GM18519 (cell line): ENCODE results near the gene MAS1.

ENCODE experiments used
- ATAC-seq: cut with Tn5 transposase; IDR thresholded peaks from one replicate; pipeline ENCODE4 v1.9.1; 2021; ENCODE audit warnings: mild to moderate bottlenecking, moderate library complexity; ENCODE audit not compliant: unreplicated experiment, low FRiP score

Gene MAS1

DNA sequence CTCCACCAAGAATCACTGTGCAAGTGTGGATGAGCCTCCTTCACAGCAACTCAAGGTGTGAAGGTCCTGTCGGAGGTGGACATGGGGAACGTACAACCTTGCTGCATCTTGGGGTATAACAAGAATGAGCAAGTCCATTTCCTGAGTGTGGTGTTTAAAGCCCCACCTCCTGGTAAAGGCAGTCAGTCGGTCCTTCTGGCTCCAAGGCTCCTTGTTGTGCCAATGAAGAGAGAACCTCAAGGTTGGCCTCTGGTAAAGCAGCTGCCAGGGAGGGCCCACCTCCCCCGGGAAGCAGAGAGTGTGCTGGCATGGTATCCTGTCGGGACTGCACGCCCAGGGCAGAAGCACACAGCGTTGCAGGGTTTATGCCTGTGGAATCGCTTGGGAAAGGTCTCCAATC, 12.4 kb upstream of the MAS1 start:
- ATAC-seq = no peak

DNA sequence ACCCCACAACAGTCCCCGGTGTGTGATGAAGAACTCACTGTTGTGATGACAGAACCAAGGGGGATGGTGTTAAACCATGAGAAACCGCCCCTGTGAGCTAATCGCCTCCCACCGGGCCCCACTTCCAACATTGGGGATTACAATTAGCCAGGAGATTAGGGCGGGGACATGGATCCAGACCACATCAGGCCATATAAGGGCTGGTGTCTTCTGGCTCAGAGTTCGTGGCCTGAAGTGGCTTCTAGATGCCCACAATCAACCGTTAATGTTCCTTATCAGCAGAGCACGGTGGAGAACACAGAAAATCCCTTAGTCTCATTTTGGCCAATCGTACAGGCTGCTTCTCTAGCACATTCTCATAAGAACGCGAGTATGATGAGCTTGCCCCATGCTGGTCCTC, 10.9 kb upstream of the MAS1 start:
- no peak for ATAC-seq

- no peak for ATAC-seq
These were observed 10.3 kb upstream of the MAS1 start for GRCh38 chr6:159880412-159880975.

- ATAC-seq = no peak
These were observed 6.1 kb upstream of the MAS1 start for GRCh38 chr6:159884720-159885119.

GRCh38 chr6:159886270-159886669, 4.5 kb upstream of the MAS1 start:
- ATAC-seq = no peak

GRCh38 chr6:159887146-159887545, 3.6 kb upstream of the MAS1 start:
- ATAC-seq = no peak

- ATAC-seq = no peak
These were observed 3.0 kb upstream of the MAS1 start for GRCh38 chr6:159887761-159888160.

- ATAC-seq = no peak
These were observed 587 bp upstream of the MAS1 start for GRCh38 chr6:159890201-159890600.

DNA sequence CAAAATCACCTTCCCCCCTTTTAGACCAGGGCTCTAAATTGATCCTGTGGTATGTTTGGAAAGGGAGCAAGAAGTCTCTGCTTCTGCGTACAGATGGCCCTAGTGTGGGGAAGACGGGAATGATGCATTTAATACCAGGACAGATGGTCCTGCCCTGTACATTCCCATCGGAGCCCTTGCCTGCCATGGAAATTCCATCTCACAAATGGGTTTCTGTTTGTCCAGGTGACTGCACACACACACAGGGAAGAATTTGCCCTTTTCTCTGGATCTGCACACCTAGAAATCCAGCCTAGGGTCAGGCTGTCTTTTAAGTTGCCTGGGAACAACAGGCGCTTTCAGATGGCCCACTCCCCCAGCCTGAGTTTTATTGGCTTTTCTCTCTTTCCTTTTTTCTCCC, 1.3 kb downstream of the MAS1 start:
- no peak for ATAC-seq

GRCh38 chr6:159893064-159893463, 2.3 kb downstream of the MAS1 start:
- ATAC-seq = no peak

- no peak for ATAC-seq
These were observed 4.2 kb downstream of the MAS1 start for GRCh38 chr6:159894991-159895390.

DNA sequence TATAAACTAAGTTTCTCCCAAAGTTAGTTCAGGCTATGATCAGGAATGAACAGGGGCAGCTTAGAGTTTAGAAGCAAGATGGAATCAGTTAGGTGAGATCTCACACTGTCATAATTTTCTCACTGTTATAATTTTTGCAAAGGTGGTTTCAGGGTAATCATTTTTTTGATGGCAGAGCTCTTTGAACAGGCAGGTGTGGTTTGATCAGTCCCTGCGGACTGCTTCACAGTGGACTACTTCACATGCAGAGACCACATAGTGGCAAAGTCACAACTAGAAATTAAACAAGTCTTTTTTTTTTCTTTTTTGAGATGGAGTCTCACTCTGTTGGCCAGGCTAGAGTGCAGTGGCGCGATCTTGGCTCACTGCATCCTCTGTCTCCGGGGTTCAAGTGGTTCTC, 6.8 kb downstream of the MAS1 start:
- no peak for ATAC-seq

- no peak for ATAC-seq
These were observed 7.7 kb downstream of the MAS1 start for GRCh38 chr6:159898519-159898918.

- no peak for ATAC-seq
These were observed 9.4 kb downstream of the MAS1 start for GRCh38 chr6:159899994-159900745.

DNA sequence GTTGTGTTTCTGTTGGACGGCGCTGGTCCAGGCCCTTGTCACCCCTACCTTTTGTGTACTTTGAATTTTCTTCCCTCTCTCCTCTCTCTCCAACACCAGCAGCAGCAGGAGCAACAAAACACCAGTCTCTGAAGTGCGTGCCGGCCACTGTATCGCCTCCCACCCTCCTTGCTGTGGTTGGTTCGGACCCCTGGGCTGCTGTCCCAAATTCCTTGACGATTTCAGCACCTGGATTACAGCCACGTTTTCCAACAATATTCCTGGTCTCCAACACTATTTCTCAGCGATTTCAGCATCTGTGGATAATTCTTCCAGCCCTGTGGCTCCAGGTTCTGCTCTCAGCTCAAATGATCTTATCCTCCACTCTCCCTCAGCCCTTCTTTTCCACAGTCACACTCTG, 11.8 kb downstream of the MAS1 start:
- ATAC-seq = no peak

- no peak for ATAC-seq
These were observed 13.7 kb downstream of the MAS1 start for GRCh38 chr6:159904497-159904911.

GRCh38 chr6:159906400-159906799, 15.6 kb downstream of the MAS1 start:
- no peak for ATAC-seq

DNA sequence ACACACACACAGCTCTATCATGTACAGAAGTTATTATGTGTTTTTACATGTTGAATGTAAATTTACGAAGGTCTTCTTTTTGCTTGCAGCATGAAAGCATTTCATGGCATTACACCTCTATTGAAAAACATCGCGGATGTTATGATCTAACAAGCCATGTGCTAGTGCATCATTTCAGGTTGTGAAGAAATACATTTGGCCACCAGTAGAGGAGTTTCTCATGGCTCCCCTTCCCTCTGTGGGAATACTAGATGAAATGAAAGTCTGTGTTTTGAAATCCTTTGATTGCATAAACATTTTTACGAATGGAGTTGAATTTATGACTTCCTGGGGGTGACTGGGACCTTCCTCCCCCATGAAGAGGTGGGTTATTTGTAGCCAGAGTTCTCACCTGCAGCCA, 17.7 kb downstream of the MAS1 start:
- ATAC-seq = no peak

GRCh38 chr6:159908979-159909378, 18.2 kb downstream of the MAS1 start:
- ATAC-seq = no peak

DNA sequence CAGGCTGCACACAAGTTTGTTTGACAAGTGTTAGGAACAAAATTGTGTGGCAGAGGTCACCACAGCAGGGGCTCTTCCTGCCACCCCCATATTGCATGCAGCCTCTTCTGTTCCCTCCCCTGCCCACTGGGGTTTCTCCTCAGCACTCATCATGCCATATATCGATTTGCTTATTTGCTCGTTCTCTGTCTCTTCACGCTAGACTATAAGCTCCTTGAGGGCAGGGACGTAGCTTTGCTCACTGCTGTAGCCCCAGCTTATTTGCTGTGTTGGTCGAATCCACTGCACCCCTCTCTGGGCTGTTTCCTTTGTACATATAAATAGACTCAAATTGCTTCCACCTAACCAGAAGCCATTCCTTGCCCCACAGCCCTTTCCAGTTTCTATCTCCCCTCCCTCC, 19.6 kb downstream of the MAS1 start:
- no peak for ATAC-seq

DNA sequence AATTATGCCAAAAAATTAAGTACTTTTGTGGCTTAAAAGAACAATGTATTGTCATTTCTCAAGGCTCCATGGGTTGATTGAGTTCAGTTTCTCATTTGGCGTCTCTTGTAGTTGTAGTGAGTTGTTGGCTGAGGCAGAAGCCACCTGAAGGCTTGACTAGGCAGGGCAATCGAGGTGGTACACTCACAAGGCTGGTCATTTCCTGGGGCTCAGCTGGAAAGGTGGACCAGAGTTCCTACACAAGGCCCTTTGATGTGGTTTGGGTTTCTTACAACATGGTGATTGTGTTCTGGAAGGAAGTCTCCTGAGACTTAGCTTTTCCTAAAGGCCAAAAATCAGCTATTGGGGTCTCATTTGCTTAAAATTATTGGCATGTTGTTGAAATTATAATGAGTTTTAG, 22.6 kb downstream of the MAS1 start:
- ATAC-seq = no peak

DNA sequence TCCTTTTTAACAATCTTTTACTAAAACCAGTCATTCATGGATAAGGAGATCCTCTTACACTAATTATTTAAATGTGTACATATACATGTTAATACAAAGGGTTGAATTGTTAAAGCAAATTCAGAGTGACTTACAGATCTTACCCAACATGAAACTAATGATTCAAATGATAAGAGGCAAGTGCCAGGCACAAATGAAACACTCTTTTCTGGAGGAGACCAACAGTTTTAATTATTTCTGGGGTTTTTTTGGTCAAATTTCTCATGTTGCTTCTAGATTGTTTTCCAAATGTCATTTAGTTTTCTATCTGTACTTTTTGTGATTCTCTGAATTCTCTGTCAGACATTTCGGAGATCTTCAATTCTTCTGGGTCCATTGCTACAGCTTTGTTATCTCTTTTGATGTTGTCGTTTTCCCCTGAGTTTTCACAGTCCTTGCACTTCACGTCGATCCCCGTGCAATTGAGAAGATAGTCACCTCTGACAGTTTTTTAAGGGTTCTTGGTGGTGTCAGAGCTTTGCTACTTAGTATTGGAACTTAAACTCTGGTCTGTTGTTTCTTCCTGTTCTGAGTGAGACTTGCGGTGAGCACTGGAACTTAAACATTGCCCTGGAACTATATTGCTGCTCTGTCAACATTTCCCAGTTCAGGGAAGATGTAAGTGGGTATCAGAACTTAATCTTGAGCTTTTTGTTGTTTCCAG, 23.2 kb downstream of the MAS1 start:
- ATAC-seq = no peak
